ENCODE data around the gene TTC3.

TTC3 gene

DNA sequence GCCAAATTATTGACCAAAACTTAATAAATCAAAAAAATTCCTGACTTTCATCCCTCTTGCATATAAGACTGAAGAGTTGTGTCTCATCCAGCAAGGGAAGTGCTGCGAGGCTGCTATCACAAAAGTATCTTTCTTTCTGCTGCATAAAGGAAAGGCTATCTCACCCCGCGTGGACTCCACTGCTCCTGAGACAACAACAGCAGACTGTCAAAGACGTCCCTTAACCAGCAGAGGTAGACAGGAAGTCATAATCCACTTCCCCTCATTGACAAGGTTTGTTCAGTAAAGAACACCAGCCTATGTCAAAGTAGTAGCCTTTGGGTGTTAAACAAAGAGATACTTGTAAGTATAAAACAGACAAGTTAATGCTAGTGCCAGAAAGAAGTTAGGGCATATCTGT lies 164.7 kb downstream of the TTC3 start:
- Histone ChIP-seq H4K12ac (ENCODE audit: low read depth, low read length) (no peak overlapping the region), H3K79me1 (ENCODE audit: low read length) (no peaks in the 10 kb centered on the region), H2BK120ac (ENCODE audit: insufficient read depth, low read length, poor library complexity) (no peak overlapping the region), H3K4ac (ENCODE audit: low read depth, low read length) (no peak overlapping the region), H3K4me3 (ENCODE audit: low read depth, low read length) (no peak overlapping the region), H4K8ac (ENCODE audit: low read depth, low read length) (no peak overlapping the region), H3K18ac (ENCODE audit: low read length) (no peak overlapping the region), H3K4me2 (ENCODE audit: low read length) (no peak overlapping the region), H3K36me3 (ENCODE audit: control insufficient read depth in 1 of 2, insufficient read depth in 2 of 2, low read length in 2 of 2) (peaks cover 14 to 15% of the 10 kb centered on the region in 2 experiments), H3K79me2 (ENCODE audit: control insufficient read depth, insufficient read depth, low read length, poor library complexity) (no peaks in the 10 kb centered on the region), H3K9me3 (ENCODE audit: insufficient read depth, low read depth, low read length) (no peaks in the 10 kb centered on the region), H3K27me3 (ENCODE audit: insufficient read depth, low read length) (no peaks in the 10 kb centered on the region), H3K9ac (ENCODE audit: low read length) (no peak overlapping the region), H2BK5ac (ENCODE audit: low read depth, low read length, poor library complexity) (no peak overlapping the region), H2BK12ac (ENCODE audit: low read length) (no peak overlapping the region), H2AK5ac (ENCODE audit: low read length) (no peak overlapping the region), H3K14ac (ENCODE audit: low read length) (no peak overlapping the region), H2AFZ (ENCODE audit: insufficient read depth, low read length, poor library complexity) (no peak overlapping the region), H4K91ac (ENCODE audit: low read depth, low read length) (no peak overlapping the region), H3K23ac (ENCODE audit: low read length) (no peak overlapping the region), H3K27ac (ENCODE audit: low read depth, low read length) (no peak overlapping the region), H3K4me1 (ENCODE audit: control insufficient read depth in 1 of 2, insufficient read depth in 2 of 2, low read length in 2 of 2) (no peaks in the 10 kb centered on the region)
- WGBS (ENCODE audit: extremely low coverage, insufficient coverage, insufficient read length): no CpG with 5 or more reads among the region's 4 CpGs
- DNase-seq: no peak

DNA sequence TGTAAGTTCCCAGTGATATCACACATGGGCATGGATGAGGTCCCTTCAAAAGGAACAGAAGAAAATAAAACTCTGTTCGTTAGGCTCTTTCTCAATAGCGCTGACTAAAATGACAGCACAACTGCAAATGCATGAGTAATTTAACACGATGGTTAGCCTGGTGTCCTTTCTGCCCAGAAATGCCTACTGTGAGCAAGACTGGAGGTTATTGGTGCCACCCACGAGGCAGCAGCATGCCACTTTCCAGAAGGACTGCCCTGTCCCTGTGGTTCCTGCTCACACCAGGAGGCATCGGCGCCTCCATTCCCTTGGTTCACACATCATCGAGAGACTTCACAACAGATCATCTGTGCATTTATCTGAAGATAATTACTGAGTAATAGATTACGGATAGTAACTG lies 167.9 kb downstream of the TTC3 start:
- no peak overlapping the region for H4K91ac ChIP-seq (ENCODE audit: low read depth, low read length)
- H4K12ac ChIP-seq (ENCODE audit: low read depth, low read length): no peak overlapping the region
- DNase-seq: no peak
- H3K9ac ChIP-seq (ENCODE audit: low read length): no peak overlapping the region
- no peak overlapping the region for H3K18ac ChIP-seq (ENCODE audit: low read length)
- no peaks in the 10 kb centered on the region for H3K79me2 ChIP-seq (ENCODE audit: control insufficient read depth, insufficient read depth, low read length, poor library complexity)
- no peak overlapping the region for H3K23ac ChIP-seq (ENCODE audit: low read length)
- no CpG with 5 or more reads among the region's 8 CpGs for WGBS (ENCODE audit: extremely low coverage, insufficient coverage, insufficient read length)
- no peaks in the 10 kb centered on the region for H3K27me3 ChIP-seq (ENCODE audit: insufficient read depth, low read length)
- no peak overlapping the region for H3K14ac ChIP-seq (ENCODE audit: low read length)
- H3K4me2 ChIP-seq (ENCODE audit: low read length): no peak overlapping the region
- no peaks in the 10 kb centered on the region for H3K79me1 ChIP-seq (ENCODE audit: low read length)
- no peaks in the 10 kb centered on the region for H3K9me3 ChIP-seq (ENCODE audit: insufficient read depth, low read depth, low read length)
- peaks cover 6% of the 10 kb centered on the region in 2 experiments for H3K36me3 ChIP-seq (ENCODE audit: control insufficient read depth in 1 of 2, insufficient read depth in 2 of 2, low read length in 2 of 2)
- no peak overlapping the region for H2AFZ ChIP-seq (ENCODE audit: insufficient read depth, low read length, poor library complexity)
- H3K4ac ChIP-seq (ENCODE audit: low read depth, low read length): no peak overlapping the region
- H3K27ac ChIP-seq (ENCODE audit: low read depth, low read length): no peak overlapping the region
- no peak overlapping the region for H2BK5ac ChIP-seq (ENCODE audit: low read depth, low read length, poor library complexity)
- H2BK120ac ChIP-seq (ENCODE audit: insufficient read depth, low read length, poor library complexity): no peak overlapping the region
- H3K4me1 ChIP-seq (ENCODE audit: control insufficient read depth in 1 of 2, insufficient read depth in 2 of 2, low read length in 2 of 2): peaks cover 0 to 7% of the 10 kb centered on the region in 2 experiments
- no peak overlapping the region for H2BK12ac ChIP-seq (ENCODE audit: low read length)
- no peak overlapping the region for H2AK5ac ChIP-seq (ENCODE audit: low read length)
- no peak overlapping the region for H3K4me3 ChIP-seq (ENCODE audit: low read depth, low read length)
- no peak overlapping the region for H4K8ac ChIP-seq (ENCODE audit: low read depth, low read length)

- no peak overlapping the region for H3K14ac ChIP-seq (ENCODE audit: low read length)
- no CpG with 5 or more reads among the region's 7 CpGs for WGBS (ENCODE audit: extremely low coverage, insufficient coverage, insufficient read length)
- peaks cover 0 to 7% of the 10 kb centered on the region in 2 experiments for H3K4me1 ChIP-seq (ENCODE audit: control insufficient read depth in 1 of 2, insufficient read depth in 2 of 2, low read length in 2 of 2)
Observed at GRCh38 chr21:37241426-37241825, 168.4 kb downstream of the TTC3 start.

DNA sequence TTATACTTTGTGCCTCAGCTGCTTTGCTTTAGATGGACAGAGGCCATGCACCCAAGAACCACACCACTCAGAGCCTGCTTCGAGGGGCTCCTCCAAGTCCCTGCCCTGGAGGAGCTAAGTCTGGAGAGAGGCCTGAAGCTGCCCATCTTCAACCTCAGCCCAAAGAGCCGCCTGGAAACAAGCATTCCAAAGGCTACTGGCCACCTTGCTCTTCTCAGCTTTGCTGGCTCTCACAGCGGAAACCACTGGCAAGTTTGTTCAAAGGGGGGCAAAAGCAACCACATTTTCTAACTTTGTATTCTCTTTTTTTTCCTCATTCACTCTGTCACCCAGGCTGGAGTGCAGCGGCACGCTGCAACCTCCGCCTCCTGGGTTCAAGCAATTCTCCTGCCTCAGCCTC lies 170.9 kb downstream of the TTC3 start:
- H2BK120ac ChIP-seq (ENCODE audit: insufficient read depth, low read length, poor library complexity): no peak overlapping the region
- no peak overlapping the region for H2AFZ ChIP-seq (ENCODE audit: insufficient read depth, low read length, poor library complexity)
- H3K27ac ChIP-seq (ENCODE audit: low read depth, low read length): no peak overlapping the region
- no peak overlapping the region for H2AK5ac ChIP-seq (ENCODE audit: low read length)
- H3K4ac ChIP-seq (ENCODE audit: low read depth, low read length): no peak overlapping the region
- H3K79me2 ChIP-seq (ENCODE audit: control insufficient read depth, insufficient read depth, low read length, poor library complexity): no peaks in the 10 kb centered on the region
- H3K23ac ChIP-seq (ENCODE audit: low read length): no peak overlapping the region
- H3K4me1 ChIP-seq (ENCODE audit: control insufficient read depth in 1 of 2, insufficient read depth in 2 of 2, low read length in 2 of 2): peaks cover 0 to 7% of the 10 kb centered on the region in 2 experiments
- H4K12ac ChIP-seq (ENCODE audit: low read depth, low read length): no peak overlapping the region
- DNase-seq: no peak
- H3K9me3 ChIP-seq (ENCODE audit: insufficient read depth, low read depth, low read length): no peaks in the 10 kb centered on the region
- no peak overlapping the region for H4K91ac ChIP-seq (ENCODE audit: low read depth, low read length)
- no peak overlapping the region for H3K9ac ChIP-seq (ENCODE audit: low read length)
- H3K4me2 ChIP-seq (ENCODE audit: low read length): no peak overlapping the region
- no CpG with 5 or more reads among the region's 6 CpGs for WGBS (ENCODE audit: extremely low coverage, insufficient coverage, insufficient read length)
- H3K36me3 ChIP-seq (ENCODE audit: control insufficient read depth in 1 of 2, insufficient read depth in 2 of 2, low read length in 2 of 2): peaks cover under 1% of the 10 kb centered on the region in 2 experiments
- no peak overlapping the region for H3K4me3 ChIP-seq (ENCODE audit: low read depth, low read length)
- no peak overlapping the region for H4K8ac ChIP-seq (ENCODE audit: low read depth, low read length)
- H3K79me1 ChIP-seq (ENCODE audit: low read length): no peaks in the 10 kb centered on the region
- no peak overlapping the region for H2BK5ac ChIP-seq (ENCODE audit: low read depth, low read length, poor library complexity)
- H3K18ac ChIP-seq (ENCODE audit: low read length): no peak overlapping the region
- H3K14ac ChIP-seq (ENCODE audit: low read length): no peak overlapping the region
- H2BK12ac ChIP-seq (ENCODE audit: low read length): no peak overlapping the region
- no peaks in the 10 kb centered on the region for H3K27me3 ChIP-seq (ENCODE audit: insufficient read depth, low read length)

More at GRCh38 chr21:37241426-37241825, 168.4 kb downstream of the TTC3 start:
- Histone ChIP-seq H2BK12ac (ENCODE audit: low read length) (no peak overlapping the region), H4K91ac (ENCODE audit: low read depth, low read length) (no peak overlapping the region), H2AFZ (ENCODE audit: insufficient read depth, low read length, poor library complexity) (no peak overlapping the region), H2BK5ac (ENCODE audit: low read depth, low read length, poor library complexity) (no peak overlapping the region), H3K79me2 (ENCODE audit: control insufficient read depth, insufficient read depth, low read length, poor library complexity) (no peaks in the 10 kb centered on the region), H3K4me2 (ENCODE audit: low read length) (no peak overlapping the region), H3K27me3 (ENCODE audit: insufficient read depth, low read length) (no peaks in the 10 kb centered on the region), H3K27ac (ENCODE audit: low read depth, low read length) (no peak overlapping the region), H3K36me3 (ENCODE audit: control insufficient read depth in 1 of 2, insufficient read depth in 2 of 2, low read length in 2 of 2) (peaks cover 5 to 6% of the 10 kb centered on the region in 2 experiments), H2BK120ac (ENCODE audit: insufficient read depth, low read length, poor library complexity) (no peak overlapping the region), H3K23ac (ENCODE audit: low read length) (no peak overlapping the region), H3K79me1 (ENCODE audit: low read length) (no peaks in the 10 kb centered on the region), H2AK5ac (ENCODE audit: low read length) (no peak overlapping the region), H4K8ac (ENCODE audit: low read depth, low read length) (no peak overlapping the region), H3K18ac (ENCODE audit: low read length) (no peak overlapping the region), H3K4ac (ENCODE audit: low read depth, low read length) (no peak overlapping the region), H3K9ac (ENCODE audit: low read length) (no peak overlapping the region), H3K4me3 (ENCODE audit: low read depth, low read length) (no peak overlapping the region), H3K9me3 (ENCODE audit: insufficient read depth, low read depth, low read length) (no peaks in the 10 kb centered on the region), H4K12ac (ENCODE audit: low read depth, low read length) (no peak overlapping the region)
- DNase-seq: no peak

Data from trophoblast cell (in vitro differentiated cells and primary cell).